ENCODE results near the gene CNOT1. TPM values are rescaled to one million over a fixed set of nuclear protein-coding genes. Genes with fewer than 3 reads are reported as not detected.

Gene CNOT1
- polyA plus RNA-seq, 2 donors = 53.7 to 105 TPM

GRCh38 chr16:58515125-58515870, 114.3 kb downstream of the CNOT1 start, which contains the start of gene SETD6:
Gene SETD6, plus strand, starts transcription at chr16:58515517. Its CDS starts 21 bp downstream, at chr16:58515538.
- Histone ChIP-seq H3K27me3 (ENCODE audit: control insufficient read depth in 1 of 2, insufficient read depth in 2 of 2, low read length in 2 of 2) (no peaks in the 10 kb centered on the region), H3K4me1 (ENCODE audit: control insufficient read depth in 2 of 2, insufficient read depth in 2 of 2, low read length in 1 of 2) (peaks cover 0 to 7% of the 10 kb centered on the region in 2 donors), H3K27ac (ENCODE audit: low read depth in 2 of 2, low read length in 1 of 2) (peak within 1 kb of the TSS; percentile 88 to 89), H3K36me3 (ENCODE audit: control insufficient read depth in 2 of 2, insufficient read depth in 2 of 2, low read length in 1 of 2) (peaks cover 0 to 21% of the 10 kb centered on the region in 2 donors), H3K9me3 (ENCODE audit: control insufficient read depth in 2 of 2, insufficient read depth in 1 of 2, low read depth in 1 of 2, low read length in 1 of 2) (no peaks in the 10 kb centered on the region), H3K4me3 (ENCODE audit: low read depth in 1 of 2, low read length in 2 of 2) (peak within 1 kb of the TSS; percentile 70 to 93)
- WGBS, 2 donors = 0% methylated on average over 80 of the region's 80 CpGs

GRCh38 chr16:58513874-58514273, 115.8 kb downstream of the CNOT1 start:
- no peaks in the 10 kb centered on the region for H3K27me3 ChIP-seq (ENCODE audit: control insufficient read depth in 1 of 2, insufficient read depth in 2 of 2, low read length in 2 of 2)
- H3K4me3 ChIP-seq (ENCODE audit: low read depth in 1 of 2, low read length in 2 of 2) = no peak overlapping the region
- 67 to 83% methylated on average over 3 of the region's 3 CpGs for WGBS, 2 donors
- peaks cover 0 to 26% of the 10 kb centered on the region in 2 donors for H3K36me3 ChIP-seq (ENCODE audit: control insufficient read depth in 2 of 2, insufficient read depth in 2 of 2, low read length in 1 of 2)
- H3K4me1 ChIP-seq (ENCODE audit: control insufficient read depth in 2 of 2, insufficient read depth in 2 of 2, low read length in 1 of 2) = peaks cover 0 to 7% of the 10 kb centered on the region in 2 donors
- no peak overlapping the region for H3K27ac ChIP-seq (ENCODE audit: low read depth in 2 of 2, low read length in 1 of 2)
- H3K9me3 ChIP-seq (ENCODE audit: control insufficient read depth in 2 of 2, insufficient read depth in 1 of 2, low read depth in 1 of 2, low read length in 1 of 2) = no peaks in the 10 kb centered on the region

- WGBS, 2 donors = 54 to 55% methylated on average over 17 of the region's 17 CpGs
- H3K27me3 ChIP-seq (ENCODE audit: control insufficient read depth in 1 of 2, insufficient read depth in 2 of 2, low read length in 2 of 2) = no peaks in the 10 kb centered on the region
- no peaks in the 10 kb centered on the region for H3K9me3 ChIP-seq (ENCODE audit: control insufficient read depth in 2 of 2, insufficient read depth in 1 of 2, low read depth in 1 of 2, low read length in 1 of 2)
- no peak overlapping the region for H3K27ac ChIP-seq (ENCODE audit: low read depth in 2 of 2, low read length in 1 of 2)
- no peak overlapping the region for H3K4me3 ChIP-seq (ENCODE audit: low read depth in 1 of 2, low read length in 2 of 2)
- peaks cover 0 to 23% of the 10 kb centered on the region in 2 donors for H3K36me3 ChIP-seq (ENCODE audit: control insufficient read depth in 2 of 2, insufficient read depth in 2 of 2, low read length in 1 of 2)
- H3K4me1 ChIP-seq (ENCODE audit: control insufficient read depth in 2 of 2, insufficient read depth in 2 of 2, low read length in 1 of 2) = peaks cover 0 to 7% of the 10 kb centered on the region in 2 donors
These were observed 117.5 kb downstream of the CNOT1 start for GRCh38 chr16:58511933-58512815.

GRCh38 chr16:58510776-58511628, 118.6 kb downstream of the CNOT1 start:
- no peaks in the 10 kb centered on the region for H3K4me1 ChIP-seq (ENCODE audit: control insufficient read depth in 2 of 2, insufficient read depth in 2 of 2, low read length in 1 of 2)
- 86 to 88% methylated on average over 30 of the region's 30 CpGs for WGBS, 2 donors

GRCh38 chr16:58510097-58510775, 119.4 kb downstream of the CNOT1 start:
- H3K9me3 ChIP-seq (ENCODE audit: control insufficient read depth in 2 of 2, insufficient read depth in 1 of 2, low read depth in 1 of 2, low read length in 1 of 2) = no peaks in the 10 kb centered on the region
- peaks cover 0 to 21% of the 10 kb centered on the region in 2 donors for H3K36me3 ChIP-seq (ENCODE audit: control insufficient read depth in 2 of 2, insufficient read depth in 2 of 2, low read length in 1 of 2)
- H3K4me1 ChIP-seq (ENCODE audit: control insufficient read depth in 2 of 2, insufficient read depth in 2 of 2, low read length in 1 of 2) = no peaks in the 10 kb centered on the region
- WGBS, 2 donors = 89 to 94% methylated on average over 18 of the region's 18 CpGs
- no peak overlapping the region for H3K4me3 ChIP-seq (ENCODE audit: low read depth in 1 of 2, low read length in 2 of 2)
- H3K27ac ChIP-seq (ENCODE audit: low read depth in 2 of 2, low read length in 1 of 2) = no peak overlapping the region
- no peaks in the 10 kb centered on the region for H3K27me3 ChIP-seq (ENCODE audit: control insufficient read depth in 1 of 2, insufficient read depth in 2 of 2, low read length in 2 of 2)

More at GRCh38 chr16:58510776-58511628, 118.6 kb downstream of the CNOT1 start:
- no peaks in the 10 kb centered on the region for H3K9me3 ChIP-seq (ENCODE audit: control insufficient read depth in 2 of 2, insufficient read depth in 1 of 2, low read depth in 1 of 2, low read length in 1 of 2)
- H3K27me3 ChIP-seq (ENCODE audit: control insufficient read depth in 1 of 2, insufficient read depth in 2 of 2, low read length in 2 of 2) = no peaks in the 10 kb centered on the region
- peaks cover 0 to 21% of the 10 kb centered on the region in 2 donors for H3K36me3 ChIP-seq (ENCODE audit: control insufficient read depth in 2 of 2, insufficient read depth in 2 of 2, low read length in 1 of 2)
- no peak overlapping the region for H3K4me3 ChIP-seq (ENCODE audit: low read depth in 1 of 2, low read length in 2 of 2)
- no peak overlapping the region for H3K27ac ChIP-seq (ENCODE audit: low read depth in 2 of 2, low read length in 1 of 2)

GRCh38 chr16:58509256-58510096, 120.2 kb downstream of the CNOT1 start:
- no peak overlapping the region for H3K4me3 ChIP-seq (ENCODE audit: low read depth in 1 of 2, low read length in 2 of 2)
- WGBS, 2 donors = 89 to 91% methylated on average over 9 of the region's 9 CpGs
- peaks cover 0 to 21% of the 10 kb centered on the region in 2 donors for H3K36me3 ChIP-seq (ENCODE audit: control insufficient read depth in 2 of 2, insufficient read depth in 2 of 2, low read length in 1 of 2)
- no peaks in the 10 kb centered on the region for H3K27me3 ChIP-seq (ENCODE audit: control insufficient read depth in 1 of 2, insufficient read depth in 2 of 2, low read length in 2 of 2)
- no peaks in the 10 kb centered on the region for H3K9me3 ChIP-seq (ENCODE audit: control insufficient read depth in 2 of 2, insufficient read depth in 1 of 2, low read depth in 1 of 2, low read length in 1 of 2)
- H3K27ac ChIP-seq (ENCODE audit: low read depth in 2 of 2, low read length in 1 of 2) = no peak overlapping the region
- no peaks in the 10 kb centered on the region for H3K4me1 ChIP-seq (ENCODE audit: control insufficient read depth in 2 of 2, insufficient read depth in 2 of 2, low read length in 1 of 2)

- Histone ChIP-seq H3K9me3 (ENCODE audit: control insufficient read depth in 2 of 2, insufficient read depth in 1 of 2, low read depth in 1 of 2, low read length in 1 of 2) (no peaks in the 10 kb centered on the region), H3K27me3 (ENCODE audit: control insufficient read depth in 1 of 2, insufficient read depth in 2 of 2, low read length in 2 of 2) (no peaks in the 10 kb centered on the region), H3K4me1 (ENCODE audit: control insufficient read depth in 2 of 2, insufficient read depth in 2 of 2, low read length in 1 of 2) (no peaks in the 10 kb centered on the region), H3K27ac (ENCODE audit: low read depth in 2 of 2, low read length in 1 of 2) (no peak overlapping the region), H3K36me3 (ENCODE audit: control insufficient read depth in 2 of 2, insufficient read depth in 2 of 2, low read length in 1 of 2) (peaks cover 0 to 24% of the 10 kb centered on the region in 2 donors), H3K4me3 (ENCODE audit: low read depth in 1 of 2, low read length in 2 of 2) (no peak overlapping the region)
- WGBS, 2 donors = 75 to 82% methylated on average over 5 of the region's 5 CpGs
These were observed 120.9 kb downstream of the CNOT1 start for GRCh38 chr16:58508671-58509251.

Data from esophagus (tissue), 2 donors.